K562 (cell line): ENCODE data around the gene BANP. TPM values are rescaled to one million over a fixed set of nuclear protein-coding genes. Genes with fewer than 3 reads are reported as not detected.
"Not testable (repeated sequence)": the region's sequence is repeated elsewhere in the genome, so short reads cannot be mapped to it uniquely, and the experiment has no call there.

Experiments
- ATAC-seq: fragments of 200-7000 bp; cut with Tn5 transposase; 3 replicates; pipeline ENCODE4 v1.9.1; 2020; ENCODE audit warnings: moderate library complexity
- BruUV-seq: library from RNA; stranded (reverse); fragments of 400-500 nt; replicated peaks from 2 replicates; lab custom pipeline; 2021; lab: Mats Ljungman, UMichigan
- CTCF ChIA-PET: fragments of 300-600 bp; formaldehyde crosslinking; extraction: SDS; loops from one replicate; lab custom pipeline; 2021; ENCODE audit warnings: low intra/inter-chr PET ratio; lab: Yijun Ruan, JAX
- POLR2A ChIA-PET: fragments of 300-600, 350-650 bp; sonication (Branson Sonifier 250); formaldehyde crosslinking; extraction: SDS; loops from one replicate; lab custom pipeline; 2021; ENCODE audit warnings: antibody characterized with exemption, inconsistent platforms; lab: Yijun Ruan, JAX
- DNase-seq, 4 experiments: peaks; one replicate each; pipeline versions ENCODE4 v3.0.0 to v3.0.0-alpha.2; 2011 to 2018; ENCODE audit warnings: low spot score in 3 of 4, mixed read lengths in 3 of 4; ENCODE audit errors: extremely low read depth in 1 of 4
- FAIRE-seq: peaks from 2 replicates; lab custom pipeline; 2011; peaks lifted over from hg19 to GRCh38; lab: Jason Lieb, UNC
- H2AFZ ChIP-seq: 2 replicates; pipeline ENCODE4 v1.6.0; 2011; ENCODE audit warnings: low read depth, low read length, control low read depth, inconsistent platforms
- H3K27ac ChIP-seq: fragments of 200-600 bp; 3 replicates; pipeline ENCODE4 v1.8.0; 2011; ENCODE audit warnings: low read depth, mild to moderate bottlenecking, control low read depth, inconsistent platforms, low read length, moderate library complexity, mixed read lengths; ENCODE audit errors: extremely low read depth
- H3K27me3 ChIP-seq, 2 experiments: fragments of 300-600 bp in 1 of 2; 2 replicates in 1 of 2; 3 replicates in 1 of 2; pipeline versions ENCODE4 v1.6.0 to v1.8.0; 2011; ENCODE audit warnings: inconsistent platforms in 2 of 2, low read length in 2 of 2, mild to moderate bottlenecking in 1 of 2, mixed read lengths in 1 of 2, moderate library complexity in 1 of 2; ENCODE audit not compliant: control insufficient read depth in 2 of 2, insufficient read depth in 2 of 2
- H3K36me3 ChIP-seq: fragments of 300-600 bp; 3 replicates; pipeline ENCODE4 v1.8.0; 2011; ENCODE audit warnings: mild to moderate bottlenecking, low read length, inconsistent platforms; ENCODE audit not compliant: control insufficient read depth, insufficient read depth
- H3K4me1 ChIP-seq, 2 experiments: fragments of 200-600 bp in 1 of 2; replicated peaks in 1 of 2; 2 replicates in 1 of 2; 3 replicates in 1 of 2; pipeline versions ENCODE4 v1.5.1 to v1.8.0; 2011; ENCODE audit warnings: inconsistent platforms in 2 of 2, low read length in 2 of 2, mild to moderate bottlenecking in 1 of 2, mixed read lengths in 1 of 2, moderate library complexity in 1 of 2; ENCODE audit not compliant: control insufficient read depth in 2 of 2, insufficient read depth in 2 of 2
- H3K4me2 ChIP-seq: 2 replicates; pipeline ENCODE4 v1.6.1; 2011; ENCODE audit warnings: low read length, control low read depth, inconsistent platforms, mixed read lengths; ENCODE audit not compliant: insufficient read depth
- H3K4me3 ChIP-seq: fragments of 200-600 bp; sonication (generic), shearing (Covaris generic); 2 replicates; pipeline ENCODE4 v1.5.1; 2016; ENCODE audit warnings: control low read depth, inconsistent platforms
- H3K79me2 ChIP-seq: fragments of 200-600 bp; 3 replicates; pipeline ENCODE4 v1.8.0; 2011; ENCODE audit warnings: low read length, inconsistent platforms; ENCODE audit not compliant: control insufficient read depth, insufficient read depth
- H3K9ac ChIP-seq, 2 experiments: 2 replicates each; pipeline versions ENCODE4 v1.6.0 to v1.6.1; 2011; ENCODE audit warnings: low read depth in 2 of 2, low read length in 2 of 2, control low read depth in 1 of 2, inconsistent platforms in 1 of 2, mild to moderate bottlenecking in 1 of 2, mixed read lengths in 1 of 2; ENCODE audit not compliant: insufficient read depth in 1 of 2
- H3K9me1 ChIP-seq: one replicate; pipeline ENCODE4 v1.6.0; 2011; ENCODE audit warnings: inconsistent platforms, mild to moderate bottlenecking, low read length, moderate library complexity; ENCODE audit not compliant: control insufficient read depth, insufficient read depth
- H3K9me3 ChIP-seq: replicated peaks from 2 replicates; pipeline ENCODE4 v1.5.1; 2011; ENCODE audit warnings: low read depth, low read length, inconsistent platforms; ENCODE audit not compliant: control insufficient read depth, insufficient read depth
- H4K20me1 ChIP-seq: replicated peaks from 2 replicates; pipeline ENCODE4 v1.6.1; 2011; ENCODE audit warnings: low read length, inconsistent platforms, mixed read lengths; ENCODE audit not compliant: control insufficient read depth, insufficient read depth
- EP300 ChIP-seq: IDR thresholded peaks from 2 replicates; pipeline ENCODE4 v1.6.1; 2012; ENCODE audit warnings: low read length, improper control_type of control experiment
- SMAD2 ChIP-seq: fragments of 150-350 bp; IDR thresholded peaks from 2 replicates; pipeline ENCODE4 v1.6.1; 2014; ENCODE audit warnings: low read depth, mild to moderate bottlenecking, low read length
- WGBS: fragments of 100-300 bp; shearing (Covaris generic); methylation state at CpG from one replicate; pipeline ENCODE4 v1.1.6; 2016; ENCODE audit warnings: low coverage, mixed read lengths; ENCODE audit not compliant: insufficient coverage; ENCODE audit errors: missing lambda C conversion rate; 5-methylcytosine and 5-hydroxymethylcytosine counted together
- in situ Hi-C: fragments of 300-500 bp; cut with MboI; formaldehyde crosslinking; loops from 4 replicates; pipeline ENCODE4 v1.15.0; 2018; ENCODE audit warnings: inconsistent platforms, mixed read lengths
- intact Hi-C: fragments of 100-400 bp; cut with micrococcal nuclease; formaldehyde crosslinking; loops from 2 replicates; pipeline ENCODE4 v1.14.2; 2022
- polyA plus RNA-seq, 8 experiments: library from polyadenylated mRNA; depleted of rRNA in 4 of 8; stranded (reverse) in 5 of 8; unstranded in 3 of 8; fragments of >200 nt; fragmentation: Nextera tagmentation in 2 of 8; fragmentation: Illumina TruSeq in 1 of 8; extraction: Ambion mirVana in 2 of 8; extraction: Trizol in 1 of 8; gene quantifications; 2 replicates each; pipeline versions ENCODE4 v1.2.1 to v1.2.3, GENCODE V29; 2011 to 2014; ENCODE audit warnings: inconsistent platforms in 1 of 8, missing spikeins in 1 of 8
- total RNA-seq, 7 experiments: library from RNA; depleted of rRNA in 6 of 7; stranded (reverse); fragments of >200 nt in 6 of 7; fragmentation: Illumina TruSeq in 2 of 7; extraction: Trizol in 2 of 7; gene quantifications; 2 replicates each; pipeline versions ENCODE4 v1.2.1 to v1.2.3, GENCODE V29; 2011 to 2021; ENCODE audit warnings: low replicate concordance in 1 of 7
- TF ChIP-seq, protein P1 (sequence below): fragments of 250-450 bp; sonication (Bioruptor Pico); IDR thresholded peaks from 2 replicates; pipeline ENCODE4 v1.8.0; 2021; ENCODE audit warnings: moderate library complexity, mild to moderate bottlenecking, inconsistent platforms

The BANP gene
- total and polyA plus RNA-seq, 9 of the 15 experiments (the other 6 are each of a cell fraction or from before 2014, with no cell fraction given): 4.6 to 22.1 (median 15.6) TPM

- FAIRE-seq: no peak
- Histone ChIP-seq H3K4me2 (no peak overlapping the region), H2AFZ (no peak overlapping the region), H3K9me3 (no peaks in the 10 kb centered on the region), H3K9me1 (no peaks in the 10 kb centered on the region), H3K27ac (no peak overlapping the region), H3K4me1 (no peaks in the 10 kb centered on the region), H3K9ac (no peak overlapping the region), H4K20me1 (no peaks in the 10 kb centered on the region), H3K4me3 (no peak overlapping the region), H3K27me3 (no peaks in the 10 kb centered on the region), H3K36me3 (peaks cover 8% of the 10 kb centered on the region; the same call in 2 of the 3 replicates), H3K79me2 (no peaks in the 10 kb centered on the region)
- TF ChIP-seq, protein P1, sequence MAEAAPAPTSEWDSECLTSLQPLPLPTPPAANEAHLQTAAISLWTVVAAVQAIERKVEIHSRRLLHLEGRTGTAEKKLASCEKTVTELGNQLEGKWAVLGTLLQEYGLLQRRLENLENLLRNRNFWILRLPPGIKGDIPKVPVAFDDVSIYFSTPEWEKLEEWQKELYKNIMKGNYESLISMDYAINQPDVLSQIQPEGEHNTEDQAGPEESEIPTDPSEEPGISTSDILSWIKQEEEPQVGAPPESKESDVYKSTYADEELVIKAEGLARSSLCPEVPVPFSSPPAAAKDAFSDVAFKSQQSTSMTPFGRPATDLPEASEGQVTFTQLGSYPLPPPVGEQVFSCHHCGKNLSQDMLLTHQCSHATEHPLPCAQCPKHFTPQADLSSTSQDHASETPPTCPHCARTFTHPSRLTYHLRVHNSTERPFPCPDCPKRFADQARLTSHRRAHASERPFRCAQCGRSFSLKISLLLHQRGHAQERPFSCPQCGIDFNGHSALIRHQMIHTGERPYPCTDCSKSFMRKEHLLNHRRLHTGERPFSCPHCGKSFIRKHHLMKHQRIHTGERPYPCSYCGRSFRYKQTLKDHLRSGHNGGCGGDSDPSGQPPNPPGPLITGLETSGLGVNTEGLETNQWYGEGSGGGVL (CRISPR knock-in tag): no peak
- TF ChIP-seq SMAD2 (no peak), EP300 (no peak)
- POLR2A ChIA-PET: no interaction called here
- ATAC-seq: no peak
- intact Hi-C loops (no loop called here), in situ Hi-C loops (no loop called here)
- CTCF ChIA-PET: no interaction called here
- 89% methylated on average over 11 of the region's 11 CpGs for WGBS
- no TSS peak for BruUV-seq
- no peak for DNase-seq
These were observed 88.4 kb downstream of the BANP start for GRCh38 chr16:88039591-88039990.

DNA sequence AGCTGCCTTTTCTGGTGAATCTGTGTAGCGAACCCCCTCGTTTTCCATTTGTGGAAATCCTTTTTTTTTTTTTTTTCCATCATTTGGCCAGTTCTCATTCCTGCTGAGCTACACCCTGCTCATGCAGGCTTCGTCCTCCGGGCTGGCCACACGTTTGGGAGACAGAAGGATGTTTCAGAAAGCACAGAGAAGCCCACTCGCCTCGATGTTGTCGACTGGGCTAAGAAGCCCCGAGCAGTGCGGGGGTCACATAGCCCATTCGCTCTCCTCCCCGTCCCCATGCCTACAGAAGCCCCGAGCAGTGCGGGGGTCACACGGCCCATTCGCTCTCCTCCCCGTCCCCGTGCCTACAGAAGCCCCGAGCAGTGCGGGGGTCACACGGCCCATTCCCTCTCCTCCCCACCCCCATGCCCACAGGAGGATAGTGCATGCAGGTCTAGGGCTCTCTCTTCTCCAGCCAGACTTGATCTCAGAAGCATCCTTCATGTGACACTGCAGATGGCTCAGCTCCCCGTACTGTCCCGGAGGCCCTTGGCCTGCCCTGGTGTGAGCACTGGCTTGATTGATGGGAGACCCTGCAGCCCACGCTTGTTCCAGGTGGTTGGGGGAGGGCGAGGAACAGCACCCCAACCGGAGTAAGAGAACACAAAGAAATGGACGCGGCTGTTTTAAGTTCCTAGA lies 89.1 kb downstream of the BANP start:
- H3K9me3 ChIP-seq, DNase-seq, FAIRE-seq, H3K4me3 ChIP-seq, POLR2A ChIA-PET, H3K4me1 ChIP-seq, H4K20me1 ChIP-seq, H3K36me3 ChIP-seq, H3K4me2 ChIP-seq, H2AFZ ChIP-seq, H3K27me3 ChIP-seq, H3K9me1 ChIP-seq, ATAC-seq, intact Hi-C loops, H3K79me2 ChIP-seq, BruUV-seq, CTCF ChIA-PET, in situ Hi-C loops, H3K9ac ChIP-seq, H3K27ac ChIP-seq: not testable (repeated sequence)
- WGBS: 74% methylated on average over 21 of the region's 28 CpGs

DNA sequence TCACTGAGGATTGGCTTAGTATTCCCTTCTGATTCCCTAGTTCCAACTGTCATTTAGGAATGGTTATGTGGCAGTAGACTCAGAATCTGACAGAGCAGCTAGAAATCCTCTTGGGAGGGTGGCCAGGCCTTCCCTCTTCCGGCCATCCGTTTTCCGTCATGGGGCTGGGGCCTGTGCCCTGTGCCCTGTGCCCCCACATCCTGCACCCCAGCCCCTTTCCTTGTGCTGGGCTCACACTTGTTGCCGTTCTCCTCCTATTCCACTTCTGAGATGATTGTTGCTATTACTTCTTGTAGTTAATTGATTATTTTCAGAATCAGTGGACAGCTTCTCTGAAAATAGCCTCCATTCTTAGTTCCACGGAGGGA lies 89.6 kb downstream of the BANP start:
- ATAC-seq, H3K27ac ChIP-seq, in situ Hi-C loops, H3K79me2 ChIP-seq, DNase-seq, H2AFZ ChIP-seq, H3K9me3 ChIP-seq, H4K20me1 ChIP-seq, H3K4me2 ChIP-seq, FAIRE-seq, H3K9ac ChIP-seq, H3K4me3 ChIP-seq, H3K27me3 ChIP-seq, intact Hi-C loops, CTCF ChIA-PET, H3K4me1 ChIP-seq, H3K9me1 ChIP-seq, H3K36me3 ChIP-seq, BruUV-seq, POLR2A ChIA-PET: not testable (repeated sequence)
- WGBS: 90% methylated on average over 4 of the region's 5 CpGs
